NCI-H1048 (cell line): ENCODE data around the gene EEIG2.
A peak's percentile ranks its signal among the peaks of the same experiment; 100 is the strongest.
"Not testable (repeated sequence)": the region's sequence is repeated elsewhere in the genome, so short reads cannot be mapped to it uniquely, and the experiment has no call there.

ENCODE experiments used
- DNase-seq: peaks from one replicate; lab custom pipeline; 2025; lab: John Stamatoyannopoulos, UW

EEIG2 gene

GRCh38 chr1:108559215-108560186 is at the start of gene EEIG2:
Gene EEIG2, plus strand, starts transcription at chr1:108560100. Its CDS starts 329 bp downstream, at chr1:108560429.
- peak; percentile 56 for DNase-seq

- no peak for DNase-seq
These were observed 48.1 kb upstream of the EEIG2 start for GRCh38 chr1:108511764-108512163.

- DNase-seq, result no peak
These were observed 47.5 kb upstream of the EEIG2 start for GRCh38 chr1:108512239-108513043.

GRCh38 chr1:108513044-108513415 is 46.9 kb upstream of the EEIG2 start:
- DNase-seq, result no peak

GRCh38 chr1:108513914-108514313 is 46.0 kb upstream of the EEIG2 start:
- DNase-seq, result not testable (repeated sequence)

GRCh38 chr1:108517301-108517897 is 42.5 kb upstream of the EEIG2 start:
- DNase-seq, result not testable (repeated sequence)

- no peak for DNase-seq
These were observed 37.9 kb upstream of the EEIG2 start for GRCh38 chr1:108521990-108522393.

GRCh38 chr1:108523829-108524228 is 36.1 kb upstream of the EEIG2 start:
- no peak for DNase-seq

- no peak for DNase-seq
These were observed 35.2 kb upstream of the EEIG2 start for GRCh38 chr1:108524676-108525075.

GRCh38 chr1:108527135-108527534 is 32.8 kb upstream of the EEIG2 start:
- no peak for DNase-seq

- DNase-seq, result no peak
These were observed 32.1 kb upstream of the EEIG2 start for GRCh38 chr1:108527837-108528236.

- no peak for DNase-seq
These were observed 28.5 kb upstream of the EEIG2 start for GRCh38 chr1:108531444-108531843.

GRCh38 chr1:108532730-108533129 is 27.2 kb upstream of the EEIG2 start:
- no peak for DNase-seq

- DNase-seq, result peak; percentile 42
These were observed 26.4 kb upstream of the EEIG2 start for GRCh38 chr1:108533351-108534083.

GRCh38 chr1:108534759-108535158 is 25.1 kb upstream of the EEIG2 start:
- no peak for DNase-seq

- DNase-seq, result not testable (repeated sequence)
These were observed 24.5 kb upstream of the EEIG2 start for GRCh38 chr1:108535315-108535897.

GRCh38 chr1:108536021-108536420 is 23.9 kb upstream of the EEIG2 start:
- not testable (repeated sequence) for DNase-seq

GRCh38 chr1:108536791-108537190 is 23.1 kb upstream of the EEIG2 start:
- not testable (repeated sequence) for DNase-seq

- no peak for DNase-seq
These were observed 21.9 kb upstream of the EEIG2 start for GRCh38 chr1:108537976-108538375.

GRCh38 chr1:108540977-108541376 is 18.9 kb upstream of the EEIG2 start:
- DNase-seq, result no peak

GRCh38 chr1:108541861-108542260 is 18.0 kb upstream of the EEIG2 start:
- no peak for DNase-seq
